Adrenal gland (tissue), 5 donors: Measurements from ENCODE around the gene STXBP2.

Experiments
- CTCF ChIP-seq, 6 experiments: fragments of 450-650 bp in 4 of 6; fragments of 200-600 bp in 2 of 6; sonication (generic) in 1 of 6; IDR thresholded peaks; 1 replicate in 5 of 6; 2 replicates in 1 of 6; pipeline versions ENCODE4 v1.5.1 to v1.8.0; 2016 to 2021; ENCODE audit warnings: antibody characterized with exemption in 6 of 6, mild to moderate bottlenecking in 2 of 6, moderate library complexity in 1 of 6
- POLR2A ChIP-seq, 2 donors: fragments of 450-650 bp; IDR thresholded peaks; one replicate each; pipeline ENCODE4 v1.6.1; 2017; ENCODE audit warnings: antibody characterized with exemption in 2 of 2, mild to moderate bottlenecking in 2 of 2, moderate library complexity in 1 of 2
- donor health status: DM: no; HTN: no; CAD: no.

- TF ChIP-seq CTCF (IDR thresholded peaks at IDR 0.05): no peak
- no peak for TF ChIP-seq POLR2A (IDR thresholded peaks at IDR 0.05)
Measured at GRCh38 chr19:7657131-7657751, 20.3 kb downstream of the STXBP2 start.
